ENCODE results near the gene KHK.

The KHK gene

DNA sequence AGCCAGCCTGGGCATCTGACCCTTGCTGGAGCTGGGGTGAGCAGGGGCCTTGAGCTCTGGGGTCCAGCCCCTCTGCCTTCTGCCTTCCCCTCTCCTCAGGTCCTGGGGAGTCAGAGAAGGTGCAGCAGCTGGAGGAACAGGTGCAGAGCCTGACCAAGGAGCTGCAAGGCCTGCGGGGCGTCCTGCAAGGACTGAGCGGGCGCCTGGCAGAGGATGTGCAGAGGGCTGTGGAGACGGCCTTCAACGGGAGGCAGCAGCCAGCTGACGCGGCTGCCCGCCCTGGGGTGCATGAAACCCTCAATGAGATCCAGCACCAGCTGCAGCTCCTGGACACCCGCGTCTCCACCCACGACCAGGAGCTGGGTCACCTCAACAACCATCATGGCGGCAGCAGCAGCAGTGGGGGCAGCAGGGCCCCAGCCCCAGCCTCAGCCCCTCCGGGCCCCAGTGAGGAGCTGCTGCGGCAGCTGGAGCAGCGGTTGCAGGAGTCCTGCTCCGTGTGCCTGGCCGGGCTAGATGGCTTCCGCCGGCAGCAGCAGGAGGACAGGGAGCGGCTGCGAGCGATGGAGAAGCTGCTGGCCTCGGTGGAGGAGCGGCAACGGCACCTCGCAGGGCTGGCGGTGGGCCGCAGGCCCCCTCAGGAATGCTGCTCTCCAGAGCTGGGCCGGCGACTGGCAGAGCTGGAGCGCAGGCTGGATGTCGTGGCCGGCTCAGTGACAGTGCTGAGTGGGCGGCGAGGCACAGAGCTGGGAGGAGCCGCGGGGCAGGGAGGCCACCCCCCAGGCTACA lies 4.4 kb upstream of the KHK start:
- no peak for DNase-seq (ENCODE audit: low read depth)

DNA sequence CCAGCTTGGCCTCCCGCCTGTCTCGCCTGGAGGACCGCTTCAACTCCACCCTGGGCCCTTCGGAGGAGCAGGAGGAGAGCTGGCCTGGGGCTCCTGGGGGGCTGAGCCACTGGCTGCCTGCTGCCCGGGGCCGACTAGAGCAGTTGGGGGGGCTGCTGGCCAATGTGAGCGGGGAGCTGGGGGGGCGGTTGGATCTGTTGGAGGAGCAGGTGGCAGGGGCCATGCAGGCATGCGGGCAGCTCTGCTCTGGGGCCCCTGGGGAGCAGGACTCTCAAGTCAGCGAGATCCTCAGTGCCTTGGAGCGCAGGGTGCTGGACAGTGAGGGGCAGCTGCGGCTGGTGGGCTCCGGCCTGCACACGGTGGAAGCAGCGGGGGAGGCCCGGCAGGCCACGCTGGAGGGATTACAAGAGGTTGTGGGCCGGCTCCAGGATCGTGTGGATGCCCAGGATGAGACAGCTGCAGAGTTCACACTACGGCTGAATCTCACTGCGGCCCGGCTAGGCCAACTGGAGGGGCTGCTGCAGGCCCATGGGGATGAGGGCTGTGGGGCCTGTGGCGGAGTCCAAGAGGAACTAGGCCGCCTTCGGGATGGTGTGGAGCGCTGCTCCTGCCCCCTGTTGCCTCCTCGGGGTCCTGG lies 3.7 kb upstream of the KHK start:
- no peak for DNase-seq (ENCODE audit: low read depth)

DNA sequence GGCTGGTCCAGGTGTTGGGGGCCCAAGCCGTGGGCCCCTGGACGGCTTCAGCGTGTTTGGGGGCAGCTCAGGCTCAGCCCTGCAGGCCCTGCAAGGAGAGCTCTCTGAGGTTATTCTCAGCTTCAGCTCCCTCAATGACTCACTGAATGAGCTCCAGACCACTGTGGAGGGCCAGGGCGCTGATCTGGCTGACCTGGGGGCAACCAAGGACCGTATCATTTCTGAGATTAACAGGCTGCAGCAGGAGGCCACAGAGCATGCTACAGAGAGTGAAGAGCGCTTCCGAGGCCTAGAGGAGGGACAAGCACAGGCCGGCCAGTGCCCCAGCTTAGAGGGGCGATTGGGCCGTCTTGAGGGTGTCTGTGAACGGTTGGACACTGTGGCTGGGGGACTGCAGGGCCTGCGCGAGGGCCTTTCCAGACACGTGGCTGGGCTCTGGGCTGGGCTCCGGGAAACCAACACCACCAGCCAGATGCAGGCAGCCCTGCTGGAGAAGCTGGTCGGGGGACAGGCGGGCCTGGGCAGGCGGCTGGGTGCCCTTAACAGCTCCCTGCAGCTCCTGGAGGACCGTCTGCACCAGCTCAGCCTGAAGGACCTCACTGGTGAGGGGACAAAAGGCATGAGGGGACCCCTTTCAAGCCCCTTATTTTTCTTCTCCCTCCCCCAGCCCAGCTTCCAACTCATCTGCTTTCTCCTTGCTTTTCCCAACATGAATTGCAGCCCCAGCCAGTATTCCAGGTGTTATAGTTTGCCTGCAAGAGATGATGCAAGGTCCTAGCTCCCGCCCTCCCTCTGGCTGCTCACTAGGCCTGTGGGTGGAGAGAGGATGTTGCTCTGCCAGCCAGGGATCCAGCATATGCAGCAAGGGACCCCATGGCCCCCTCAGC lies 2.9 kb upstream of the KHK start:
- no peak for DNase-seq (ENCODE audit: low read depth)

DNA sequence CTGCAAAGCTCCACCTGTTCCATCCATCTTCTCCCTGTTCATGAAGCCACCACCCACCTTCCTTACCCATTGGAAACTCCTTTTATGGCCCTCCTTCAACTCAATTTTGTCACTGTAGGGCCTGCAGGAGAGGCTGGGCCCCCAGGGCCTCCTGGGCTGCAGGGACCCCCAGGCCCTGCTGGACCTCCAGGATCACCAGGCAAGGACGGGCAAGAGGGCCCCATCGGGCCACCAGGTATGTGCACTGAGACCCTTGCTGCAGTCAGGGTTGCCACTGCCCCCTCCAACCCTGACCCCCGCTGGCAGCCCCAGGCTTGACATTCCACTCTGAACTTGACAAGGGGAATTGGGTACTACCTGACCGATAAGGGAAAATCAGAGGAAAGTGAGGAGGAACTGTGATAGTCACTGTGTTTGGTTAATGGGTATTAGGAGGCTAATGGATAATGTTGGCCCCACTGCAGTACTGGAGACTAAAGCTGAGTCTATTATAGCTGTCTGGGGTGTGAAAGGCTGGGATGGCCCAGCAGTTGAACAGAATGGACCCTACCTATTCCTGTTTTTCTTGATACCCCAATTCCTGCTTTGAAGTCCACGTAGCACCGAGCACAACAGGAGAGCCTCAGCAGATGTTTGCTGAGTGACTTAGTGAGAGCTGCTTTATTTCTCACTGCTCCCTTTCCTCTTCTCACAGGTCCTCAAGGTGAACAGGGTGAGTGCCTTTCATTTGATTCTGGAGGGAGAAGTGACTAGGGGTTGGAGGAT lies 2.1 kb upstream of the KHK start:
- no peak for DNase-seq (ENCODE audit: low read depth)

DNA sequence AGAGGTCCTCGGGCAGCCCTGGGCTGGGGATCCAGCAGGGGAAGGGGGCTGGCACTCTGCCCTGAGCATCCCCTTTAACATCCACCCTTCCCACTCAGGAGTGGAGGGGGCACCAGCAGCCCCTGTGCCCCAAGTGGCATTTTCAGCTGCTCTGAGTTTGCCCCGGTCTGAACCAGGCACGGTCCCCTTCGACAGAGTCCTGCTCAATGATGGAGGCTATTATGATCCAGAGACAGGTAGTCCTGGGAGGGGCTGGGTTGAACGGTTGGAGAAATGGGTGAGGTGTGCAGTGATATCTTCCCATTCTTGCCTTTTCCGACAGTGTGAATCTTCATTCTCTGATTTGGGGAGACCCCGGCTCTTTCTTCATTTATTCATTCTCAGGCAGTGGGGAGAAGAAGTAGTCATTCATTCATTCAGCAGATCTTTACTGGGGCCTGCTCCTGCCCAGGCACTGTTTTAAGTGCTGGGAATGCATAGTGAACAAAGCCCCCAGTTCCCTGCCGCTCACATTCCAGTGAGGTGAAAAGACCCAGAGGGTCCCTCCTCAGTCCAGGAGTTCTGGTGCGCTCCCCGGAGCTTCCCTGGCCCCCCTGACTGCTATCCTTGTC lies 1.4 kb upstream of the KHK start:
- DNase-seq (ENCODE audit: low read depth) = no peak

DNA sequence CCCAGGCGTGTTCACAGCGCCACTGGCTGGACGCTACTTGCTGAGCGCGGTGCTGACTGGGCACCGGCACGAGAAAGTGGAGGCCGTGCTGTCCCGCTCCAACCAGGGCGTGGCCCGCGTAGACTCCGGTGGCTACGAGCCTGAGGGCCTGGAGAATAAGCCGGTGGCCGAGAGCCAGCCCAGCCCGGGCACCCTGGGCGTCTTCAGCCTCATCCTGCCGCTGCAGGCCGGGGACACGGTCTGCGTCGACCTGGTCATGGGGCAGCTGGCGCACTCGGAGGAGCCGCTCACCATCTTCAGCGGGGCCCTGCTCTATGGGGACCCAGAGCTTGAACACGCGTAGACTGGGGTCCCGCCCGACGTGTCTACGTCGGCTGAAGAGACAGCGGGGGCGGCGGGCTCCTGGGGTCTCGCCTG lies 891 bp upstream of the KHK start:
- peak; percentile 76 for DNase-seq (ENCODE audit: low read depth)

DNA sequence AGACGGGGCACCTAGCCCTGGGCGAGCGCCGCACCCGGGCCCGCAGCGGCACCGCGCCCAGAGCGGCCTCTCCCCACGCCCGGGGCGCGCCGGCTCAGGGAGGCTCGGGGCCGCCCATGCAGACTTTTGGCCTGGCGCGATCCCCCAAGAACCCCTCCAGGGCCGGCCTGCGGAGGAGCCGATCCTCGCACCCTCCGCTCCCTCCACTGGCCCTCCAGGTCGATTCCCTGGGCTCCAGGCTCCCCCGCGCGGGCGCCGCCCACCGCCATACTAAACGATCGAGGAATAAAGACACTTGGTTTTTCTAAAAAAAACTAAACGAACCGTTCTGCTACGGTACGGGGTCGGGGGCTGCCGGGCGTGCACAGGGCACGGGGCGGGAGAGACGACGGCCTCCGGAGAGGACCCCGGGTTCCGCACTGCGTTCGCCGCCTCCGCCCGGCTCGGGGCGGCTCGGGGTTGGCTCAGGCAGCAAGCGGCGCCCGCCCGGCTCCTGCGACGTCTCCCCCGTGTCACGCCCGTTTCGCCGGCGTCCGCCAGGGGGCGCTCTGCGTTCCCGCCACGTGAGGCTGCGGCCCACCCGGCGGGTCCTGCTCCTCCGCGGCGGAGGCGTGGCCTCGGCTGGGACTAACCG lies 365 bp upstream of the KHK start:
- DNase-seq (ENCODE audit: low read depth) = peak; percentile 91

DNA sequence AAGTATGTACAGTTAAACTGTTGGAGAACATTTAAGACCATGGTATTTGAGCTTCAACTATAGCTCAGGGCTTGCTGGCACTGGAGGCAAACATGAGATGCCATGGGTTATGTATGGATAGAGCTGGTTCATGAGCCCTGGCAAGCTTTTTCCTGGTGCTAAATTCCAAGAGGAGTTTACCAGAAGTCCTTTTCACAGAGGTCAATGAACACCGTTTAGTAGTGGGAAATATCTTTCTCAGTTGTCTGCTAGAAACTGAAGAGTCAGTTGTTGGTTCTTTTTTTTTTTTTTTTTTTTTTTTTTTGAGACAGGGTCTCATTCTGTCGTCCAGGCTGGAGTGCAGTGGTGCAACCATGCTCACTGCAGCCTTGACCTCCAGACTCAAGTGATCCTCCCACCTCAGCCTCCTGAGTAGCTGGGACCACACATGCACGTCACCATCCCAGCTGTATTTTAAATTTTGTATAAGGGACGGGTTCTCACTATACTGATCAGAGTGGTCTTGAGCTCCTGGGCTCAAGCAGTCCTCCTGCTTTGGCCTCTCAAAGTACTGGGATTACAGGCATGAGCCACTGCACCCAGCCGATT lies 1.3 kb downstream of the KHK start:
- DNase-seq (ENCODE audit: low read depth) = no peak

DNA sequence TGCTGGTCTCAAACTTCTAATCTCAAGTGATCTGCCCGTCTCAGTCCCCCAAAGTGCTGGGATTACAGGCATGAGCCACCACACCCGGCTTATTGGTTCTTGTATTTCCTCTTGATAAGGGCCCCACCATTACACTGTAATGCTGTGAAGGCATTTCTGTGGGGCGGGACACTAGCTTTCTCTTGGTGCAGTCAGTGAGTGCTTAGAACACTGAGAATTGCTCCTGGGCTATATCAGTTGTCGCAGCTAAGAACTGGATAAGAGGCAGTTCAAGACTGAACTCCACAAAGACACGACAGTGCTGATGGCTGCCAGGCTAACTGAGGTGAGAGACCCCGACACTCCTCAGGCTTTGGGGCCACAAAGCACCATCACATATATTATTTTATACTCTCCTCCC lies 2.1 kb downstream of the KHK start:
- DNase-seq (ENCODE audit: low read depth) = no peak

DNA sequence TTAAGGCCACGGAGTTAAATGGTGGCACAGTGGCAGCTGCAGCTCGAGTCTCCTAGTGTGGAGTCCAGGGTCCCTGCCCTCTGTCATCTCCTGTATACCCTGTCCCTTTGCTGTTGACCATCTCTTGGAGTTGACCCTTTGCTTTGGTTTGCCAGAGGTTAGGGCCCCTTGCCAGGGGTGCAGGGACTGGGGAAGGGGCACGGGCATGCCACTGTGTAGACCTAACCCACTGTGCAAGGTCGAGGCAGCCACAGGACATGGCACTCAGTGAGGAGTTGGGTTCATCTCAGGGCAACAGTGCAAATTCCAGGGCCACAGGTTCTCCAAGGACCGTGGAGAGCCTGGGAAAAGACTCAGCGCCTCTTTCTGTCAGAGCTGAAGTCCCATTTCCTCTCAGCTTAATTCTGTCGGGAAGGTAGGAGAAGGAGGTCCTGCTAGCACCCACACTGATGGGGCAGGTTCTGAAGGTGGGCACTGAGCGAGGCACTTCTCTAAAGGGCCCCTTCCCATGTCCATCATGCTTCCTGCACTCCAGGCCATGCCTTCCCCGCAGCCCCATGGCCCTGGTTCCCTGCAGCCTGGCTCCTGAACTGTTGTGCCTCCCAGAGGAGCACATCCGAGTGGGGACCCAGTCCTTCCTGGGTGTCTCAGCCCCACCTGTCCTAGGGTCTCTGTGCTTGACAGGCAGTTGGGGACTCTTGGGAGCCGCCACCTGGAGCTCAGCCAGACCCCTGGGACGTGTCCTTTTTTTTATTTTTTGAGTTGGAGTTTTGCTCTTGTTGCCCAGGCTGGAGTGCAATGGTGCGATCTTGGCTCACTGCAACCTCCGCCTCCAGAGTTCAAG lies 2.8 kb downstream of the KHK start:
- DNase-seq (ENCODE audit: low read depth) = no peak

DNA sequence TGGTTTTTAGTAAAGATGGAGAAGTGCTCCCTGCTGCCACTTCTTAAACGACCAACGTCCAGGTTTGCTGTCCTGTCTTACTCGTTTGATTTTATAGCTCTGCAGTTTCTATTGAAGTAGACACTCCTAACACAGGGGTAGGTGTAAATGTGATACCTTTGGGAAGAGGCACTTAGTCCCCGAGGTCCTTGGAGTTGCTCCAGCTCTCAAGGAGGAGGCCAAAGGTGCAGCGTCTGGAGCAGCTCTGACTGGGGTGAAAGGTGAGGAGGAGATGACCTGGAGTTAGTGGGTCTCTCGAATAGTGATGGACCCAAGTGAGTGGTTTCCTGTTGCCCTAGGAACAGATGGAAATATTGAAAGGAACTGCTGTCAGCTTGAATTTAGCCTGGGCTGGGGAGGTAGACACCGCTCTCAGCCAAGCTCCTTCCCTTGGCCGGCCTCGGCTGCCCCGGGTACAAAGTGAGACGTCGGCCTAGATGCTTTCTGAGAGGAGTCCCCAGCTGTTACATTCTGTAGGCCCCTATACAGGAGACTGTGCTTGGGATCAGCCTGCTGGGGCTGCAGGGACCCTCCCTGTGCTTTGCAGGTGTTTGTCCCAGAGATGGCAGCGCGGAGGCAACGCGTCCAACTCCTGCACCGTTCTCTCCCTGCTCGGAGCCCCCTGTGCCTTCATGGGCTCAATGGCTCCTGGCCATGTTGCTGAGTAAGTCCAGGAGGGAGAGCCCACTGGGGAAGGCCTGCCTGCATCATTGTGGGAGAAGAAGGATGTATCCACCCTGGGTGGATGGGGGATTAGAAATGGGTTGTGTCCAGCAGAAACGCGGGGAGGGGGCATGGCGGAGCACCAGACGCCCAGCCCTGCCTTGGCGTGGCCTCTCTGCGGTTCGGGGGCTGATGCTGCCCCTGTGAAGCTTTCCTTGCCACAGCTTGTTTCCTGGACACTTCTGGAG lies 5.4 kb downstream of the KHK start:
- no peak for DNase-seq (ENCODE audit: low read depth)

DNA sequence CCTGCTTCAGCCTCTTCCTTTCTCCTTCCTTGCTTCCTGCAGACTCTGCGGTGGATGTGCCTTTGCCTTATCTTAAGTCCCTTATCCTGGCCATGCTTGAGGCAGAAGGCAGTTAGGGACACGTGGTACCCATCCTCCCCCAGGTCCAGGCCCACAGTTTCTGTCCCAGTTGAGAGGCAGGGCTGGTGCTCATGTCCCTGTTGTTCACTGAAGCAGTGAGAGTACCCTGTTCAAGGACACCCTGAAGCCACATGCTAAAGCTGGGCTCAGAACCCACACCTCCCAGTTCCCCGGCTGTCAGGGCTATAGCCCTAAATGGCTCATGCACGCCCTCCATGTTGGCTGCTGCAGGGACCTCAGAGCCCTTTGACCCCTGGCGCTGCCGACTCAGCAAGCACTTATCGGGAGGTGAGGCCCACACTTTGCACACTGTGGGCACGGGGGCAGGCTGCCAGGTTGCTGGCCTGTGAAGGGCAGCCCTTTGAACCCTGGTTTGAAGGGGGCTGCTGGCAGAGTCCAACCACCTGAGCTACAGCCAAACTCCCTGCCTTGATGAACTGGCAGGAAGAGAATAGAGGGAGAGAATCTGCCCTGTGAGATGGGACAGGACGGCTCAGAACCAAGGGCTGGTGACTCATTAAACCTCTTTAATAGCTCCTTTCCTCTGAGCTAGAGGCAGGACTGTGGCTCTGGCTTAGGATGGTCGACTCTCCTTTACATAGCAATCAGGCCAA lies 6.3 kb downstream of the KHK start:
- peak; percentile 47 for DNase-seq (ENCODE audit: low read depth)

DNA sequence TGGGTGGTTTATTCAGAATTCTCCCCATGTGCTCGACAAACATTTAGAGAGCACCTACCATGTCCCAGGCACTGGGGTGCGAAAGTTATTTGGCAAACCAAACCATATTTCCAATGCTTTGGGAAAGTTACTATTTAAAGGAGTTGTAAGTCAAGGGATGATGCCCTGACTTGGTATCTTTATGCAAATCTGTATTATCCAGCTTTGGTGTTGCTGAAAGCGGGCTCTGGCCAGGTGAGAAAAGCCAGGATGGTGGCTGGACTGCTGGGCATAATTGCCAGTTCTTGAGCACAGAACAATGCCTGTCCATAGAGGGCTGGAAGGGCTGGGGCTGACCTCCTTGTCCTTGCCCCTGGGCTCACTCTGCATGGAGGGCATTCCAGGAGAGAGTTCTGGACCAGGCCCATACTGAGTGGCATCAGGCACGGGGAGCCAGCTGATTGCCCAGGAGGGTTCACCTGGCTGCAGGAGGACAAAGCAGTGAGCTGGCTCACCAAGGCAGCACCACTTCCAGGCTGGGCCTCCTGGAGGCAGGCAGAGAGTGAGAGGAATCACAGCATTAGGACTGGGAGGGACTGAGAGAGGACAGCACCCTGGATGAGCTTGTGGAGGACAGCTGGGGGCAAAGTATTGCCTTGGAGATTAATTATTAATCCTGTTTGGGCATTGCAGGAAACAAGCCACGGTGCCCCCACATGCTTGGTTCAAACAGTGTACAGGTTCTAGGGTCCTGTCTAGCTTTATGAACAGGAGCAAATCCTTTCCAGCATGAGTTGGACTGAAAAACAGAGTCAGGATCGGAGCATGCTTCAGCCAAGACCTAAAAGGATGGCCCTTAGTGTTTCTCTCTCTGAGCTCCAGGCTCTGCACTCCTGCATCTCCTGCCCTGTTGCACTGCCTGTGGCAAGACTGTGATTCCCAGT lies 7.1 kb downstream of the KHK start:
- no peak for DNase-seq (ENCODE audit: low read depth)

DNA sequence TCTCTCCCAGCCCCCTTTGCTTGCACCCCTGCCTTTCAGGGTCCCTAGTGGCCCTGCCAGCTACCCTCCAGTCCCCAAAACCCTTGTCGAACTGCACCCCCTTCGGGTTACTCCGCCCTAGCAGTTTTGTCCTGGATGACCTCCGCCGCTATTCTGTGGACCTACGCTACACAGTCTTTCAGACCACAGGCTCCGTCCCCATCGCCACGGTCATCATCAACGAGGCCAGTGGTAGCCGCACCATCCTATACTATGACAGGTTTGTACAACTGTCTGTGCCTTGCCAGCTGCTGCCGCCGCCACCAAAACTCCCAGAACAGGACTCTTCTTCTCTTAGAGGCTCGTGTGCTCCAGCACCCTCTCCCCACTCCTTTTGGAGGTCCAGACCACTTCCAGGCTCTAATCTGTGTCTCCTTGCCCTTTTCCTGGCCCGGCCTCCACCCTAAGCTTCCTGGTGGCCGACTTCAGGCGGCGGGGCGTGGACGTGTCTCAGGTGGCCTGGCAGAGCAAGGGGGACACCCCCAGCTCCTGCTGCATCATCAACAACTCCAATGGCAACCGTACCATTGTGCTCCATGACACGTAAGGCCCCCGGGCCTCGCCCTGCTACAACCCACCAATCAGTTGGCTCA lies 7.9 kb downstream of the KHK start:
- no peak for DNase-seq (ENCODE audit: low read depth)

DNA sequence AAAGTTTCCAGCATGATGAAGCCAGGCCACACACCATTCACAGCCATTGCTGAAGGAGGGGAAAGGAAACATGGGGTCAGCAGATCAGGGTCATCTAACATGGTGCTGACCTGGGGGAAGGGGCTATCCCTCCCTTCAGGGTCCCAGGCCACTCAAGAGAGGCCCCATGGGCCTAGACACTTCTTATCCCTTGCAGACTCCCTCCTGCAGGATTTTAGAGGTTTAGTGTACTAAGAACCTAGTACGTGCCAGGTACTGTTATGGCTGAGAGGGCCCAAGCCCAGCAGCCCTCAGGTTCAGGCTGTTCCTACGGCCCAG lies 8.8 kb downstream of the KHK start:
- no peak for DNase-seq (ENCODE audit: low read depth)

All from EH (cell line).